HL-60/S4 treated with phorbol 12-myristate 13-acetate at 8.2 ng/mL for 4 days and 3 days (cell line): Measurements from ENCODE around the gene CALML3.

Experiments used
- in situ Hi-C: fragments of 300-500 bp; cut with MboI; formaldehyde crosslinking; loops from 2 replicates; pipeline ENCODE4 v1.15.0; 2022; ENCODE audit warnings: low sequenced_read_pairs

CALML3 gene

DNA sequence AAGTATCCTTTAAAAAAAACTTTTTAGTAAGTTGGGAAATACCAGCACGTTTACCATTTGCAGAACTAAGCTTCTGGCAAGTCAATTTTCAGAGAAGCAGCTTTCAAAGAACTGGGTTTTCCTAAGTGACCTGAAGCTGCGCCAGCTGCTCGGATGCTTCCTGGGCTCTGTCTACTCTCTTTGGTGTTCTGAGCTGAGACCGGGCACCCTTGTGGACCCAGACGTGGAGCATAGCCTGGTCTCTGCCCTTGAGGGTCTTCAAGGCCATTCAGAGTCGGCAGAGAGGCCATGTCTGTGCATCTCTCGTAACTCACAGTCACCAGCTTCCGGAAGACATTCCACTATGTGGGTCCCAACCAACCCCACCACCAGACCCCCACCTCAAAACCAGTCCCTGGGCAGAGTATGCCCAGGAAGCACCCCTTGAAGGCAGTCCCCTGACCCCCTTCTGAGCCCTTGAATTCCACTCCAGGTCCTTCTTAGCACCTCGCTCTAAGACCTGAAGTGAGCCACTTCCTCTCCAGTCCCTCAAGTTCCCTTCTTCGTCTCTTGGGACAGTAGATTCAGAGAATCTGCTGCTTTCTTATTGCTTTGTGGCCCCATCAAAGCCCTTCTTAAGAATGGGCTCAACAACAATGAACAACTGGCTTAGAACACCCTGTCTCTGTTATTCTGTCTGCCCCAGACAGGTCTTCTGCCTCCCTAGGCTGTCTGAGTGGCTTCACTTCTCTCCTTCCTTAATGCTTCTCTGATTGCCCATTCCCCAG lies 33.9 kb upstream of the CALML3 start:
- in situ Hi-C loops = no loop called here

GRCh38 chr10:5491477-5491876 lies 33.3 kb upstream of the CALML3 start:
- in situ Hi-C loops = no loop called here

DNA sequence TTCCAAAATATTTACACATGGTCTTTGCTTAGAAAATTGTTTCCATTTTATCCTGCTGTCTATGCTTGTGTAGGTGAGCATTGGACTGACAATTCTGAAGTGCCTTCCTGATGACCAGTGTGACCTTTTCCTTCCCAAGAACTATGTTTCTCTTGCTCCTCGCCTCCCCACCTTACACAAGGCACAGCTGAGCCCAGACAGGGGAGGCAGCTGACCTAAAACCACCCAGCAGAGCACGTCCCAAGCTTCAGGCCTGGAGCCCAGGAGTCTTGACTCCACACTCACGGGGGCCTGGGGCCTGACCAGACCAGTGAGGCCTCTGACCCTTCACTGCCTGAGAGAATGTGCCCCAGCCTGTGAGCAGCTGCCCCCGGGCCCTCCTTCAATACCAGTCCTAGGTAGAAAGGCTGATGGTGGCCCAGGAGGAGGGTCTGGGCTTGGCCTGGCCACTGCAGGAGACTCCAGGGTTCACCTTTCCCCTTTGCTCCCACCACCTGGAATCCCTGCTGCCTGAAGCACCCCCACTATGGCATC lies 32.4 kb upstream of the CALML3 start:
- in situ Hi-C loops = no loop called here

GRCh38 chr10:5492929-5493576 lies 31.7 kb upstream of the CALML3 start:
- in situ Hi-C loops = no loop called here

GRCh38 chr10:5493691-5494090 lies 31.1 kb upstream of the CALML3 start:
- in situ Hi-C loops = no loop called here

- in situ Hi-C loops = no loop called here
Measured at GRCh38 chr10:5494611-5495010, 30.1 kb upstream of the CALML3 start.

DNA sequence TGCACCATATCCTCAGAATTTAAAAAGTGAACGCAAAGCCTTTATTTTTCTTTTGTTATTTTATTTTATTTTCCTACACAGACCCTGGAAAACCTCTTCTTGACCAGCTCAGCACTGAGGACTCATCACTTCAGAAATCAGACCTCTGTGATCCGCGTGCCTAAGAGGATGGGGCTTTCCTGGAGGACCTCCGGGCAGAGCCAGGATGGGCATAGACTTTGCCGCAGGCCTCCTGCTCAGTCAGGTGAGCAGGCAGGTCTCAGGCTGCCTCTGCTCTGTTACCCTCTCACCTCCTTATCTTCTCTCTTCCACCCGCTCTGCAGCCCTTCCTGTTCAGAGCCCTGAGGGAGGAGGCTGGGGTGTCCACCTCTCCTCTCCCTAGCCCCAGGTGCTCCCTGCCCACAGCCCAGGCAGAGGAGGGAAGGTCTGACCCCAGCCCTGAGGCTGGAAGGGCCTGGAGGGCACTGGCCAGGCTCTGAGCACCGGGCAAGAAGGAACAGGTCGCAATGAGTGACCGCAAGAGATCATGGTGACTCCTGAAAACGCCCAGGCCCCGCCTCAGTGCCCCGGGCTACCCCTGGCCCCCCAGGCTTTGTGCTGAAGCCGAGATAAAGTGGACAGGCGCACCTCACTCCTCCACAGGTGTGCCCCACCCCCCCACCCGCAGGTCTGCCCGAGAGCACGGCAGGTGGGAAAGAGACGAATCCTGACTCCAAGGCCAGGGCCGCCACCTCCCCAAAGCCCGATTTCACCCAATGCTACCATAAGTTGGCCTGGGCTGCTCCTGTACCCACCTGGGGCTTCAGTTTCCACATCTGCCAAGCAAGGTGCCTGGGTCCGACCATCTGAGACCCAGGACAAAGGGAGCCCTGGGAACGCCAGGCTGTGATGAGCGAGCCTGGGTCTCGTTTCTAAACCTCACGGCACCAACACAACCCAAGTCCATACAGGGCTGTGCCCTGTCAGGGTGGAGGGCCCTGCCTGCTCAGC lies 28.2 kb upstream of the CALML3 start:
- in situ Hi-C loops = no loop called here

DNA sequence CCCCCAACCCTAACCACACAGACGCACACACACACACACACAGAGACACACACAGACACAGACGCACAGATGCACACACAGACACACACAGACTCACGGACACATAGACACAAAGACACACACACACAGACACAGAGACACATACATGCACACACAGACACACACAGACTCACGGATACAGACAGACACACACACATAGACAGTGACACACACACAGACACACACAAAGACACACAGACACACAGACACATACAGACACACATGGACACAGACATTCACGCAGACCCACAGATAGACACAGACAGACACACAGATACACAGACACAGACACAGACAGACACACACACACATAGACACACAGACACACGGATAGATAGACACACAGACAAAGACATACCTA lies 27.5 kb upstream of the CALML3 start:
- in situ Hi-C loops = no loop called here

- in situ Hi-C loops = no loop called here
Measured at GRCh38 chr10:5497948-5498730, 26.6 kb upstream of the CALML3 start.

DNA sequence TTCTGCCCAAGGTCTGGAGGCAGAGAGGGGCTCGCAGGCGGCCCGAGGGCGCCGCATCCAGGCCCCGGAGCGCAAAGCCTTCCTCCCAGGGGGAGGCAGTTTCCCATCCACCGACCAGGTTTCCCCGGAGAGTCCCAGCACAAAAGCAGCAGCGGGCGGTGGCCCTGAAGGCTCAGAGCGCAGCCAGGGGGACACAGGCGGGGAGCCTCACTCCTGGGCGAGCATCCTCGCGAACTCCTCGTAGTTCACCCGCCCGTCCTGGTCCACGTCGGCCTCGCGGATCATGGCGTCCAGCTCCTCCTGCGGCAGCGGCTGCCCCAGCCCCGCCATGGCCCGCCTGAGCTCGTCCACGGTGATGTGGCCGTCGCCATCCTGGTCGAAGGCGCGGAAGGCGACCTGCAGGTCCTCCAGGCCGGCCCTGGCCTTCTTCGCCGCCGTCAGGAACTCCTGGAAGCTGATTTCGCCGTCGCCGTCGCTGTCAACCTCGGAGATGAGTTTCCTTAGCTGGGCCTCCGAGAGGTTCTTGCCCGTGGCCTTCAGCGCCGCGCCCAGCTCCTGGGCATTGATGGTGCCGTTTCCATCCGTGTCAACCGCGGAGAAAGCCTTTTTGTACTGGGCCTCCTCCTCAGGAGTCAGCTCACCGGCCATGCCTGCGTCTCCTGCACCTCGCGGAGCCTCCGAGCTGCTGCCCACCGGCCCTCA lies 25.8 kb upstream of the CALML3 start:
- in situ Hi-C loops = no loop called here

DNA sequence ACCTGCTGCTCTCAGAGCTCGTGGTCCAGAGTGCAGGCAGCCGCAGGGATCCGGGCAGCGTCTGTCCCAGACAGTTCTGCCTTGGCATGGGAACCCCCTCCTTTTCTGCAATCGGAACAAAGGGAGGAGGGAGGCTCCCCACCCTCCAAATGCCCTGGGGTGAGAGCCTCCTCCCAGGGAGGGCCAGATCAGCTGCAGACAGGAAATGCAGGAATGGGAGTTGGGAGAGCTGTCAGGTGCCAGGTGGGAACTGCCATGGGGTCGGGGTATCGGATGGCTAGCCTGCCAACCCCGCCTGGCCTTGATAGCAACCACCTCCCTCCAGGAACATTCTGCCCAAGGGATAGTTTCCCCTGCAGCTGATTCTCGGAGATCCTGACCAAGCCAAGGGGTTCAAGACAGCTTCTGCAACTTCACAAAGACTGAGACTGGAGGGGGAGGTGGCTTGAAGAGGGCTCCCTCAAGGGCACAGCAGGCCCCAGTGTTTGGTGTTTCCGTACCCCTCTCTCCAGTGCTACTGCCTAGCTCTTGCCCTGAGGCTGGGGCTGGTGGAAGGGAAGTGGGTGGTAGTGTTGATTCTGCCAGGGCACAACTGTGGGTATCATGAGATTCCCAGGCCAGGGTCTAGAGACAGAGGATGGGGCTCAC lies 25.1 kb upstream of the CALML3 start, which contains the start of gene CALML5:
Gene CALML5, minus strand, starts transcription at position 78 of the 648 bp plus-strand sequence. CDS start 132 bp downstream, outside the sequence.
- in situ Hi-C loops = no loop called here

- in situ Hi-C loops = no loop called here
Measured at GRCh38 chr10:5500162-5500670, 24.5 kb upstream of the CALML3 start.

DNA sequence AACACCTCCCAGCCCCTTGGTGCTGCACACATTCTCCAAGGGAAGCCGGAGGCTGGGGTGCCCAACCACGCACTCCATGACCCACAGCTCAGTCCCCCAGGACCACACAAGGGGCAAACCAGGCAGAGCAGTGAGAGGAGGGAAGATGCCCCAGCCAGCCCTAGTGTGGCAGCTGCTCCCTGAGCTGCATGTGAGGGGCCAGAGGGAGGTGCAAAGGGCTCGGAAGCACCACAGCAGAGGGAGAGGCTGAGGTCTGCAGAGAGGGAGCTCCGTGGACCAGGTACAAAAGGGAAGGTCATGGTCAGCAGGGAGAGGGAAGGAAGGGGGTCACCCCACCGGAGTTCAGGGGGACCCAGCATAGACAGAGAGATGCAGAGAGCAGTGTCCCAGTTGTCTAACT lies 23.9 kb upstream of the CALML3 start:
- in situ Hi-C loops = no loop called here

DNA sequence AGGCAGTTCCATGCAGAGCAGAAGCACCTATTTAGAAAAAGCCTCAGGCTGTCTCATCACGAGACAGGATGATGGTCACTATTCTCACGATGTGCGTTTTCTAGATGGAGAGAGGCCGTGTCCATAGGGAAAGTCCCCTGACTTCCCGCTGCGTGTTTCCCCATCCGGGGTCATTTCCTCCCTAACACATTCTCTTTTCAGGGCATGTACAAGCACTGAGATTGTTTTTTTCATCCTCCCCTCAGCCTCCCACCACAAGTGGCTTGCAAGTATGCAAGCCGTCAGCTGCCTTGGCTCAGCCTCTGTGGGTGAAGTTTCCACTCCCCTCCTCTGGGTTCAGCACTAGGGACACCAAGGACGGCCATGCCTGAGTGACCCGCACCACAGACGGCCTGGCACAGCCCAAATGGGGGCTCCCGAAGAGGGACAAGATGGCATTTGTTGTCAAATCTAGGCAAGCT lies 22.7 kb upstream of the CALML3 start:
- in situ Hi-C loops = no loop called here

DNA sequence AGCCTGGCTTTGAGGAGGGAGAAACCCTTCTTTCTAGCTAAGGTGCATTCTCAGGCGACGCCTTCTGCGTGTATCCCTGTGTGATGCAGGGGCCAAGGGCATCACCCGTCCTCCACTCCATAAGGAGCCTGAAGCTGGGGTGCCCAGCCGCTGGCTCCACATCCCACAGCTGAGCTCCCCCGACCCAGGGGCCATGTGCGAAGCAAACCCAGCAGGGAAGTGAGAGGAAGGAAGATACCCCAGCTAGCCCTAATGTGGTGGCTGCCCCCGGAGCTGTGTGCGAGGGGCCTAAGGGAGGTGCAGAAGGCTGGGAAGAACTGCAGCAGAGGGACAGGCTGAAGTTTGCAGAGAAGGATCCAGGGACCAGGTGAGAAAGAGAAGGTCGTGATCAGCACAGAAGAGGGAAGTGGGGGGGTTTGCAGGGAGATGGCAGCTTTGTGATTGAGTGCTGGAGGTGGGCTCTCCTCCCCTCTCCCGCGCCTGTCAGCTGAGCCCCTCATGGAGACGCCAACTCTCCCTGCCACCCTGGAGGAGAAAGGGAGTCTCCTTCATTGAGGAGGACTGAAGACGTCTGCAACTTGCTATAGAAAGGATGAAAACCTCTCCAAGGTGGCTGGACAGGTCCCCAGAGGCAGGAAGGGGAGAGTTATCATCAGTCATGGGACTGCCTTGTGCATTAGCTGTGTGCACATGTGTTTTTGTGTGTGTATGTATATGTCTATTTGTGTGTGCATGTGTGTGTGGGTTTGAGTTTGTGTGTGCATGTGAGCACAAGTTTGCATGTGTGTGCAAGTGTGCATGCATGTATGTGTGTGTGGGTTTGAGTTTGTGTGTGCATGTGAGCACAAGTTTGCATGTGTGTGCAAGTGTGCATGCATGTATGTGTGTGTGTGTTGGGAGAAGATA lies 21.9 kb upstream of the CALML3 start:
- in situ Hi-C loops = no loop called here

DNA sequence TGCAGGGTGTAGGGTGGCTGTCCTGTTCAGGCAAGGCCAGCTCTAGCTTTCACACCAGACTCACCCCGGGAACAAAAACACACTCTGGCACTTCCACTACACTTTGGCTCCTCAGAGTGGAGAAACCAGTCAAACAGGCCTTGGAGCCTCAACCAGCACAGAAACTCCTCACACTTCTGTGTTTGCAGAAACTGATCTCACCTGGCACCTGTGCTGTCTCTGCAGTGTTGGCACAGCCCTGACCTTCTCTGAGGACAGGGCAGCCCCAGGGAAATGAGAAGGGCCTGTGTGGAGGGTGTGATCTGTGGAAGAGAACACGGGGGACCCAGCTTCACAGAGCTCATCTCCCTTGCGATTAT lies 21.3 kb upstream of the CALML3 start:
- in situ Hi-C loops = no loop called here

- in situ Hi-C loops = no loop called here
Measured at GRCh38 chr10:5504146-5505072, 20.4 kb upstream of the CALML3 start.
